Measurements from ENCODE around the gene SKIC2.
"Not testable (repeated sequence)": the region's sequence is repeated elsewhere in the genome, so short reads cannot be mapped to it uniquely, and the experiment has no call there.

Gene SKIC2

GRCh38 chr6:31969712-31970603 lies 11.0 kb downstream of the SKIC2 start:
- no peak for DNase-seq

DNA sequence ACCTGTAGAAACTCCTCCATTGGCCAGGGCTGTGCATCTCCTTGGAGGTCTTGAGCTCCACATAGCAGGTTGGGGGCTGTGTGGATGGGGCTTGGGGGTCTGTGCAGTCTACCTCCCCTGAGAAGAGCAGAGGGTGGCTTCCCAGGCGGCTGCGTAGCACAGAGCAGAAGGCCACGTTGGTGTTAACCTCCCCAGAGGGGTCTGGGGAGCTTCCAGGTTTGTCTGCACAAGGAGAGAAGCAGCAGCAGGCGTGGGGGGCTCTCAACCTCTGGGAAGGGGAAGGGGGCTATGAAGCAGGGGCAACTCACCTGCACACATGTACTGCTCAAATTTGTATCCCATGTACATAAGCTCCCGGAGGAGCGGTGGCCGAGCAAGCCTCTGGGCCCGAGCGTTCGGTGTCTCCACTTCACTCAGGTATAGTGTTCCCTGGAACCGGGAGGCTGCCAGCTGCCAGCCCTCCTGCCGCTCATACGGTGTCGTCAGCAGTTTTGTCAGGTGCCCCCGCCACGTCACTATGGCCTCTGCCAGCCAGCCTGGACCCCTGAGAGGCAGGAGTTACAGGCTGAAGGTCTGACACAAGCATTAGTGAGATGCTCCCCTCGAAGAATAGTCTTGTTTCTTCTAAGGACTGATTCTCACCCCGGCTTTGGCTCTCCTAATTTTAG lies 11.8 kb downstream of the SKIC2 start:
- peak; percentile 33 for DNase-seq

- no peak for DNase-seq
These were observed 12.5 kb downstream of the SKIC2 start for GRCh38 chr6:31971279-31971992.

DNA sequence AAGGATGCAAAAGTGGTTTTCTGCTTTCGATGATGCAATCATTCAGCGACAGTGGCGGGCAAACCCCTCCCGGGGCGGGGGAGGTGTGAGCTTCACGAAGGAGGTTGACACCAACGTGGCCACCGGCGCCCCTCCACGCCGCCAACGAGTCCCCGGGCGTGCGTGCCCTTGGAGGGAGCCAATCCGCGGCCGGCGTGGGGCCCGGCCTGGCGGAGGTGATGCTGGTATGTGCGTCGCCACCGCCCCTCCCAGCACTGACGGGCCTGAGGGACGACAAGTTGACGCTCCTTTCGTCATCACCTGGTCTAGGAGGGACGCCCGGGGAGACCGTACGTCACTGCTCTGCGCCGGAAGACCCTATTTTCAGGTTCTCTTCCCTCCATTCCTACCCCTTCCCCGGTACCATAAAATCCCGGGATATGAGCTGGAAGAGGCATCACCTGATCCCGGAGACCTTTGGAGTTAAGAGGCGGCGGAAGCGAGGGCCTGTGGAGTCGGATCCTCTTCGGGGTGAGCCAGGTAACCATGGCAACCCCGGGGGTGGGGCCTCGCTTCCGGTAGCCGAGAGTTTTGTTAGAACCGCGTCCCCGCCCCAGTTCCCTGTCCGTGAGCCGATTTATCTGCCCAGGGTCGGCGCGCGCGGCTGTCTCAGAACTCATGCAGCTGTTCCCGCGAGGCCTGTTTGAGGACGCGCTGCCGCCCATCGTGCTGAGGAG lies 13.2 kb downstream of the SKIC2 start, which contains the start of gene DXO:
Gene DXO (minus strand): TSS at position 146 of the 716 bp plus-strand sequence. CDS start 463 bp downstream, outside the sequence.
- peak; percentile 99 for DNase-seq

DNA sequence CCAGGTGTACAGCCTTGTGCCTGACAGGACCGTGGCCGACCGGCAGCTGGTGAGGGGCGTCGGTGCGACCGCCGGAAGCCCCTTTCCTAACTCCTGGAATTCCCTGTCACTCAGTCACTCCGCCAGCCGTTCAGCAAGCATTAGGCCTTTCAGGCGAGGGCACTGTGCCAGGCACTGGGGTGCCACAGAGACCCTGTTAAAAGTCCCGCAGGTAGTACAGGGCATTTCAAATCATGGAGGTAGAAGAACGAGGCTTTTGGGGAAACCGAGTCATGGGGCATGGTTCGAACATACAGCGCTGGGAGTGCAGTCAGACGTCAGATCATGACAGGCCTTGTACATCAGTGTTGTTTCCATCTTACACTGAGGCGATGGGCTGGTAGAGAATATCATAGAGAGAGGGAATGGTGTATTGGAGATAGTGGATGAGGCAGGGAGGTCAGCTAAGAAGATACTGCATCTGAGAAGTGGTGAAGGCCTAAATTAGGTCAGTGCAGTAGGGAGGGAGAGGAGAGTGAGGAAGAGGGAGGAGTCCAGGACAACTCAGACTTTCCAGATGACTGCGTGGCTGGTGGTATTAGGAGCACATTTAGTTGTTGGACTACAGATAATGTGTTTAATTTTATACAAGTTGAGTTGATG lies 13.9 kb downstream of the SKIC2 start:
- no peak for DNase-seq

DNA sequence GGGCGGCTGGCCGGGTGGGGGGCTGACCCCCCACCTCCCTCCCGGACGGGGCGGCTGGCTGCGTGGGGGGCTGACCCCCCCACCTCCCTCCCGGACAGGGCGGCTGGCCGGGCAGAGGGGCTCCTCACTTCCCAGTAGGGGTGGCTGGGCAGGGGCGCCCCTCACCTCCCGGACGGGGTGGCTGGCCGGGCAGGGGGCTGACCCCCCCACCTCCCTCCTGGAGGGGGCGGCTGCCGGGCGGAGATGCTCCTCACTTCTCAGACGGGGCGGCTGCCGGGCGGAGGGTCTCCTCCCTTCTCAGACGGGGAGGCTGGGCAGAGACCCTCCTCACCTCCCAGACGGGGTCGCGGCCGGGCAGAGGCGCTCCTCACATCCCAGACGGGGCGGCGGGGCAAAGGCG lies 17.1 kb downstream of the SKIC2 start:
- not testable (repeated sequence) for DNase-seq

DNA sequence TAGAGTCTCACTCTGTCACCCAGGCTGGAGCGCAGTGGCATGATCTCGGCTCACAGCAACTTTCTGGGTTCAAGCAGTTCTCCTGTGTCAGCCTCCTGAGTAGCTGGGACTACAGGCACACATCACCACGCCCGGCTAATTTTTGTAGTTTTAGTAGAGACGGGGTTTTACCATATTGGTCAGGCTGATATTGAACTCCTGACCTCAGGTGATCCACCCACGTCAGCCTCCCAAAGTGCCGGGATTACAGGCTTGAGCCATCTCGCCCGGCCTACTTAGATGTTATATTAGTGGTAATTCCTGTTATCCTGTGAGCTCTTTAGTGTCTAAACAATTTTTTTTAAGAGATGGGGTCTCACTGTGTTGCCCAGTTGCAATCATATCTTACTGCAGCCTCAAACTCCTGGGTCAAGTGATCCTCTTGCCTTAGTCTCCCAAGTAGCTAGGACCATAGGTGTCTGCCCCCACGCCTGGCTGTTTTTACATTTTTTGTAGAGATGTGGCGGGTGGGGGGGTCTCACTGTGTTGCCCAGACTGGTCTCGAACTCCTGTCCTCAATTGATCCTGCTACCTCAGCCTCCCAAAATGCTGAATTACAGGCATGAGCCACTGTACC lies 18.9 kb downstream of the SKIC2 start:
- DNase-seq = no peak

DNA sequence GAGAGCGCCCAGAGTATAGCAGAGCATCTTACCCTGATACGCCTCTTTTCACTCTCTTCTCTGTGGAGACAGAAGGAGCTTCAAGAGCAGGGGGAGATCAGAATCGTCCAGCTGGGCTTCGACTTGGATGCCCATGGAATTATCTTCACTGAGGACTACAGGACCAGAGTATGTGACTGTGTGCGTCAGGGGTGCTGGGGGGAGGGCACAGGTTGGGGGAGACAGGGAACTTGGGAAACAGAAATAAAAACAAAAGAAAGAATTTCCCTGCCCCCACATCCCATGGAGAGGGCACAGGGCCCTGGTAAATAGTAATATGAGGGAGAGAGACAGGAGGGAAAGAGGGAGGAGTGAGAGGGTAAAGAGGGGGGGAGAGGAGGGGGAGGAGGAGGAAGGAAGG lies 19.9 kb downstream of the SKIC2 start:
- no peak for DNase-seq

- no peak for DNase-seq
These were observed 20.4 kb downstream of the SKIC2 start for GRCh38 chr6:31979238-31979898.

DNA sequence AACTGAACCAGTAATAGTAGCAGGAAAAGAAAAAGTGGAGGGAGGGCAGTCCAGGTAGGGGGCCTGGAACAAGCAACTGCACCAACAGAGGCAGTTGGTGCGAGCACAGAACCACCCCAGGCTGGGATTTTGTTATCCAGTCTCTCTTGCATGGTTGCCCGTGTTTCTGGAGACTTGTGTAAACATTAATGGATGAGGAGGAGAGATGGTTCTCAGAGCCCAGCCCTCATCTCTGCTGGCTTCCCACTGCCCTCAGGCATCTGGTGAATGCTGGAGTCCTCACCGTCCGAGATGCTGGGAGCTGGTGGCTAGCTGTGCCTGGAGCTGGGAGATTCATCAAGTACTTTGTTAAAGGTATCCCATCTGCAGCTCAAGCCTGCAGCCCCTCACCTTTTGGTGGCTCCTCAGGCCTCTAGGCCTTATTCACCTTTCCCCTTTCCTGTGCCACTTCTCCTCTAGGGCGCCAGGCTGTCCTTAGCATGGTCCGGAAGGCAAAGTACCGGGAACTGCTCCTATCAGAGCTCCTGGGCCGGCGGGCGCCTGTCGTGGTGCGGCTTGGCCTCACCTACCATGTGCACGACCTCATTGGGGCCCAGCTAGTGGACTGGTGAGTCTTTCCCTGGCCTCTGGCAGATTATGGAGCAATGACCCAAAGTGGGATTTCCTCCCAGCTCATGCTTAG lies 21.4 kb downstream of the SKIC2 start:
- not testable (repeated sequence) for DNase-seq

DNA sequence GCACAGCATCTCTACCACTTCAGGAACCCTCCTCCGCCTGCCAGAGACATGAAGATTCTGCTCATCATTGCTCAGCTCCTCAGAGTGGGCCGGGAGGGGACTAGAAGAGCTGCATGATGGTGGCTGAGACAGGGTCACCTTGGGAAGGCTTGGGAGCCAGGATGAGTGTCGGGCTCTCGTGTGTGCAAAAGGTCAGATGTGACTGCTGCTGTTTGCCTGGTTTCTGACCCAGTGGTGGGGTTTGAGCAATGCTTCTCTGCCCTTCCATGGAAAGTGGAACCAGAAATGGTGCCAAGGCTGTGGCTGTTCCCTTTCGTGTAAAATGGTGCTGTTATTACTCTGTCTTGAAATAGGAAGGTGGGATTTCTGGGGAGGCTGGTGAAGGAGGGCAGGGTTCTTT lies 22.0 kb downstream of the SKIC2 start:
- DNase-seq = not testable (repeated sequence)

- DNase-seq = not testable (repeated sequence)
These were observed 22.8 kb downstream of the SKIC2 start, which contains the start of gene C4A for GRCh38 chr6:31981744-31982143. Gene C4A, plus strand, starts transcription at chr6:31982057. Its CDS starts 51 bp downstream, at chr6:31982108.

DNA sequence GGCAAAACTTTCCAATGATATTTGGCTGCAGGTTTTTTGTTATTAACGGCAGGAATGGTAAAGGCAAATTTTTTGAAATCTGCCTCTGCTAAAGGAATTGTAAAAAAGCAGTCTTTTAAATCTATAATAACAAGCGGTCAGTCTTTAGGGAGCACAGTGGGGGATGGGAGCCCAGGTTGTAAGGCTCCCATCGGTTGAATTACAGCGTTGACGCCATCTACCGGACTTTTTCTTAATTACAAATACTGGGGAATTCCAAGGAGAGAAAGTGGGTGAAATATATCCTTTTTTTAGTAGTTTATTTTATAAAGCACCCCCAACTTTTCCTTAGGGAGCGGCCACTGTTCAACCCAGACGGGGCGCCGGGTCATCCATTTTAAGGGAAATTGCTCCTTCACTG lies 30.4 kb downstream of the SKIC2 start:
- DNase-seq = not testable (repeated sequence)

GRCh38 chr6:31994421-31994820 lies 35.4 kb downstream of the SKIC2 start:
- DNase-seq = not testable (repeated sequence)

GRCh38 chr6:31996385-31996784 lies 37.4 kb downstream of the SKIC2 start:
- DNase-seq = not testable (repeated sequence)

DNA sequence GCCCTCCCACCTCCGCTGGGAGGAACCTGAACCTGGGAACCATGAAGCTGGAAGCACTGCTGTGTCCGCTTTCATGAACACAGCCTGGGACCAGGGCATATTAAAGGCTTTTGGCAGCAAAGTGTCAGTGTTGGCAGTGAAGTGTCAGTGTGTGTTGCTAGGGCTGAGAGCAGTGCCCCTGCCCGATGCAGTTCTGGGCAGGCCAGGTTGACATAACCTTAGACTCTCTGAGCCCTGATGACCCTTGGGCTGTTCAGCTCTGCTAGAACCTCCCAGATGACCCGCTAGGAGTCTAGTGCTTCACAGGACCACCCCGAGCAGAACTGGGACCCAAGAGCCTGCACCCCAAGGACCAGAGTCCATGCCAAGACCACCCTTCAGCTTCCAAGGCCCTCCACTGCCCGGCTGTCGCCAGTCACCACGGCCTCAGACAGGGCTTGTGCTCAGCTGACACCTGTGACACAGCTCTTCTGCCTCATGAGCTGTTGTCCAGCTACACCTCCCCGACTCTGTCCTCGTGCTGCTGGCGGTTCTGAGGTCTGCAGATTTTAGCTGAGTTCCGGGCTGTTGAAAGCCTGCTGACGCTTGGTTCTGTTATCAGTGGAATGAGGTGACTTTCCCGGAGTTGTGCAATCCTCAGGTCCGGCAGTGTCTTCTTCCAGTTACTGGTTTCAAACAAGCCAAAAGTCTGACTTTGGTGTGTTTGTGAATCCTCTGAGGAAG lies 43.7 kb downstream of the SKIC2 start:
- DNase-seq = not testable (repeated sequence)

DNA sequence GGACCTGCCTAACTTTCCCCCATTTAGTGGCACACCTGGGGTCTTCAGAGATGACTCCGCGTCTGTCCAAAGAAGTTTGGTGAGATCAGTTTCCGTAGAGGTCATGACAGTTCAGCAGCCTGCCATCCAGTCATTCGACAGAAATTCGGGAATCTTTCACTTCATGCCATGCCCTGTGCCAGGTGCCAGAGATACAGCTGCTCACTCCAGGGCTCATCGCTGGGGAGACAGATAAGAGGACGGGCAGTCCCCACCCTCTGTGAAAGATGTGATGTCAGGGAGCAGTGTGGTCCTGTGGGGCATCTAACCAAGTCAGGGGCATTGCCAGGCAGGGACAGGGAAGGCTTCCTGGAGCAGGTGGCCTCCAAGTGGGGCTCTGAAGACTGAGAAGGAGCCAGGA lies 44.3 kb downstream of the SKIC2 start:
- DNase-seq = not testable (repeated sequence)

GRCh38 chr6:32004393-32004792 lies 45.4 kb downstream of the SKIC2 start:
- not testable (repeated sequence) for DNase-seq

DNA sequence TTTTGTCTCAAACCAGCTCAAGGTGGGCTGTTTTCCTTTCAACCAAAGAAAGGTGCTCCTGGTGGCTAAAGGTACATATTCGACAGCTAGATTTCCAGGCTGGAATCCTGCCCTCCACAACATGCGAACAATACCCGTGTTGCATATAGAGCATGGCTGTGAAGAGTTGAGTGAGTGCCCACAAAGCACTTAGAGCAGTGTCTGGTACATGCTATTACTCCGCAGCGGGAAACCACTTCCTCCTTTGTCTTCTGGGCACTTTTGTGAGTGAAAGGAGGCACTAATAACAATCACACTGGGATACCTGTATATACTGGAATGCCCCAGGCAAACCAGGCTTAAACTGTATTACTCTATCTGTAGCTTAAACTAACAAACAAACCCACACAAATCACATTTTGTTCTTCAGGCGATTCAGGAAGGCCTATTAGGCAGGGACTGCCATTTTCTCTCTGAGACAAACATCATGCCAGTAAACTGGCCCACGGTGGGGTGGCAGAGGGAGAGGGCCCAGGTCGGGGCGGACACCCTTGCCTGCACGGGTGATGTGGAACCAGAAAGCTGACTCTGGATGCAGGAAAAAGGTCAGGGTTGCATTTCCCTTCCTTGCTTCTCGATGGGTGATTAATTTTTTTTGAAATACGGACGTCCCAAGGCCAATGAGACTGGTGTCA lies 46.0 kb downstream of the SKIC2 start:
- DNase-seq = not testable (repeated sequence)

All from NCI-H774 (cell line).